HG02852 (cell line): ENCODE measurements around the gene URI1.

Experiments used
- ATAC-seq: cut with Tn5 transposase; IDR thresholded peaks from one replicate; pipeline ENCODE4 v1.9.1; 2021; ENCODE audit warnings: mild to moderate bottlenecking, moderate library complexity; ENCODE audit not compliant: unreplicated experiment

URI1 gene

DNA sequence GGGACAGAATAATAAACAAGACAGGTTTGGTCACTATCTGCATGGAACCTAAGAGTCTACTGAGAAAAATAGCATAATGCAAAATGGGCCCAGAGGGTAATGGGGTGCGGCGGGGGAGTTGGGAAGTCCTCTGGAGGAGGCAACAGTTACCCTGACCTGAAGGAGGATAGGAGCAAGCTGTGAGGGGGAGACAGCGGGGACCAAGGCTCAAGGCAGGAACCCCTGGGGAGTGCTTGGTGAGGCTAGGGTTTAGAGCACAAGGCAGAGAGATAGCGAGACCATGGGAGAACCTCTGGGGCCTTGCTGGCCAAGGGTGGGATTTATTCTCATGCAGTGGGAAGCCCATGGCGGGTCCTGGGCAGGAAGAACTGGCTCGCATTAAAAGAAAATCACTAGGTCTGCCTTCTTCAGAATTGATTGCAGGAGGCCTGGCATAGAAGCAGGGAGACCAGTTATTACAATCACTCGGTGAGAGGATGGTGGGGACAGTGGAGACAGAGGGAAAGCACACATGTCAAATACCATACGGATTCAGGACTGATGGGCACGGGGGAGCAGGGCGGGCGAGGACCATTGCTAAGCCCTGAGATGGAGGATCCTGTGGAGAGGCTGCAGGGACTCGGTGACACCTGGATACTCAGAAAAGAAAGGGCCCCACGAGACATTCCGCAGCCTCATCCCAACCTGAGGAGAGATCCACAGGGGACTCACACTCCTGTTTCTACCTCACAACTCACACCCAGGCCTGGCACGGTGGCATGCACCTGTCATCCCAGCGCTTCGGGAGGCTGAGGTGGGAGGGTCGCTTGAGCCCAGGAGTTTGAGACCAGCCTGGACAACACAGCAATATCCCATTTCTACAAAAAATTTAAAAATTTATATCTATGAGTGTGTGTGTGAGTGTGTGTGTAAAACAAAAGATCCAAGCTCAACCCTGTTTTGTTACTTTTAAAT is 110.4 kb downstream of the URI1 start:
- no peak for ATAC-seq

DNA sequence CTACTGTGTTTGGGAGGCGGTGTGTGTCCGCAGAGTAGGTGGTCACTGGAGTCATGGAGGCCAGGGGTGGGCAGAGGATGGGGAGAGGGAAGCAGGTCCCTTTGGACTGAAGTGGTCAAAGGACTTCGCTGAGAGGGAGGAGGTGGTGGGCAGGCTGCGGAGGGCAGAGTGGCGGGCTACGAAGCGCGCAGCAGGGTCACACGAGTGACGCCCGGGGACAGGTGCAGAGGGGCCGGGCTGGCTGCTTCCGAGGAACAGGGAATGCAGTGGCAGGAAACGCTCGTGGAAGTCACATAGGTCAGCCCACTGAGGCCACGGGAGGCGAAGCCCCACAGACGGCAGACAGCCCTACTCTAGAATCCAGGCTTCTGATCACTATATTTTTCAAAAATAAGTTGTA is 111.5 kb downstream of the URI1 start:
- ATAC-seq: no peak

- ATAC-seq: no peak
Measured at GRCh38 chr19:30054210-30054609, 112.2 kb downstream of the URI1 start.

GRCh38 chr19:30056580-30056979 is 114.5 kb downstream of the URI1 start:
- no peak for ATAC-seq

GRCh38 chr19:30059741-30060457 is 117.9 kb downstream of the URI1 start:
- no peak for ATAC-seq

DNA sequence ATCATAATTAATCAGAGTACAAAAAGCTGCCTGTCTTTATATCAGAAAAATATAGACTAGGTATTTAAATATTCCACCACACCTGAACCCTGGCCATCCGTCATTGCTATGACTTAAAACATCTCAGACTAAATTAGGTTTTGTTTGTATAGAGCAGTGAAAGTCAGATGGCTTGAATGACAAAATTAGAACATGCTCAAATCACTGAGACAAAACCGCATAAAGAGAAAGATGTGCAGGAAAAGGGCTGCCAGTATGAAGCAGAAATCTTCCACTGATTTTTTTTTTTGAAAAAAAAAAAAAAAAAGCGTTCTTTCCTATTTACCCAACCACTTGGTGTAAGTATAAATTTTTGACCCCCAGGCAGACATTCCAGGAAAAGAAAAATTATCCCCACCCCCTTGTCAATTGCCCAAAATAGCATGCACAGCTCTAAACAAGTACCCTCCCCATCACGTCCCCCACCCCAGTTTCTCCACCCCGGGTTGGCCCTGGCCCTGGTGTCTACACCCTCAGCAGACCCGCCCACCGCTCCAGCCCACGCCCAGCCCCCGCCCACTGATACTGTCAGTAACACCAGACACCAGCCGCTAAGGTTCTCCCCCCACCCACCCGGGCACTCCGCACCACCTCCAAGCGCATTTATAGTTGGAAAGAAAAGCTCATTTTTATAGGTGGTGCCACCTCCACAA is 118.6 kb downstream of the URI1 start:
- ATAC-seq: no peak

- ATAC-seq: no peak
Measured at GRCh38 chr19:30061223-30062064, 119.4 kb downstream of the URI1 start.

- no peak for ATAC-seq
Measured at GRCh38 chr19:30062065-30062906, 120.2 kb downstream of the URI1 start.

DNA sequence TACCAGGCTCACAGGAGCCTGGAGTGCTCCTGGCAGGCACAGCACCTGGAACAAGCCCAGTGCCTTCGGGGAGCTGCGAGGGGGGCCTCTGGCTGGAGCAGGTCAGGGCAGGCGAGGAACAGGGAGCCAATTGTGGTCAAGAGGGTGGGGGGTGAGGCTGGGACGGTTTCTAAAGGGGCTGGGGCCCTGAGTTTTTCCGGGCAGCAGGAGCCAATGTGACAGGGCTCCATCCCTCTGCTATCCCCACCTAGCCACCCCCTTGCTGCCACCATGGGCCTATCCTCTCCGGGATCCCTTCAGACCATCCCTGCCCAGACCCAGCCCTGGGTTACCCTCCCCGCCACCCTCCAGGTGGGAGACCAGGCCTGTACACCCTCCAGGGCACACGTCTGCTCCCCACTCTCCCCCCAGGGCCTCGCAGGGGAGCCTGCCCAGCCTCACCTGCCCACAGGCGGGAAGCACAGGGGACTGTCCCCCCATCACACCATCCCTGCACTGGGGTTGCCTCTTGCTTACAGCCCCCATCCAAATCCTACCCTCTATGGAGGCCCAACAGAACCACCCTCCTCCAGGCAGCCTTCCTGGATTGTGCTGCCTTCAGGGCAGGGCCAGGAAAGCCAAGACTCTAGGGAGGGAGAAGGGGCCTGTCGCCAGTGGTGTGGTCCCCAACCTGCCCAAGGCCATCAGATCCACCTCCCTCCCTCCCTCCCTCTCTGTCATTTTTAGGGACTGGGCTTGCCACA is 121.0 kb downstream of the URI1 start:
- no peak for ATAC-seq

DNA sequence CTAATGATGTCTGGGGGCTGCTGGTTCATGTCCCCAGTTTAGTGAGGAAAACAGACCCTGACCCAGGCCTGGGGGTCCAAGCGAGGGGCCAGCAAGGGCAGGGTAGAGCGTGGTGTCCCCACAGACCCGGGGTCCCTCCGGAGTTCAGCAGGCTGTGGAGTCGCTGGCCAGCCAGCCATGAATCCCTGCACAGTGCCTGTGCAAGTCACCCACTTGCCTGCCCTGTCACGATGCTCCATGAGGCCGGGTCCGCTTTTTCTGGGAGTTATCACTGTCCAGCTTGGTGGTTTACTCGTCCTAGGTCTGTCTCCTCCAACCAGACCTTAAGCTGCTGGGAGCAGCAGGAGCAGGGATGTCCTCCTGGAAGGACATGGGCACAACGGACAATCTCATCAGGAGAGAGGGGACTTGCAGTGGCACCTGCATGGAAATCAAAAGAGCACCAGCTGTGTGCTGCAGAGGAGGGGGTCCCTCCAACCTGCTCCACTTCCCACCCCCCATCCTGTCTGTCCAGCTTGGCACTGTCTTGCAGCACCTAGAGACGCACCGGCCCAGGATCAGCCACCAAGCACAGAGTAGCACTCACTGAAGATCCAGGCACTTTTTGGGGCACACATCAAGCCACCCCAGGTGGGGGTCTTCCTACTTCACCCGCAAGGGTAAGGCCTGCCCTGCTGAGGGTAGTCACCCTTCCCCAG is 121.8 kb downstream of the URI1 start:
- ATAC-seq: no peak

DNA sequence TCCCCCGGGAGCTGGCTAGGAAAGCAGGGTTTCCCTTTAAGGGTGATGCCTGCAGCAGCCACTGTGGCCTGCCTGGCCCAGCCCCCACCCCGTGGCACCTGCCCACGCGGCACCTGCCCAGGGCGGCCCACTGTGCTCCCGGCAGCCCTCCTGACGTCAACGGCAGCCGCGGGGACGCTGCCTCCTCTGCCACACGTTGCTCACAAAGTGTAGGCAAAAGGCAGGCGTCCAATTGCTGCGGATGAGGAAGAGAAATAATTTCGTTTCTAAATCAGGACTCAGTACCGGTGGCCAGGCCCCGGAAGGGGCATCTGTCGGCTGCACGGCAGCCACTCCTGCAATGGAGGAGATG is 122.3 kb downstream of the URI1 start:
- no peak for ATAC-seq

DNA sequence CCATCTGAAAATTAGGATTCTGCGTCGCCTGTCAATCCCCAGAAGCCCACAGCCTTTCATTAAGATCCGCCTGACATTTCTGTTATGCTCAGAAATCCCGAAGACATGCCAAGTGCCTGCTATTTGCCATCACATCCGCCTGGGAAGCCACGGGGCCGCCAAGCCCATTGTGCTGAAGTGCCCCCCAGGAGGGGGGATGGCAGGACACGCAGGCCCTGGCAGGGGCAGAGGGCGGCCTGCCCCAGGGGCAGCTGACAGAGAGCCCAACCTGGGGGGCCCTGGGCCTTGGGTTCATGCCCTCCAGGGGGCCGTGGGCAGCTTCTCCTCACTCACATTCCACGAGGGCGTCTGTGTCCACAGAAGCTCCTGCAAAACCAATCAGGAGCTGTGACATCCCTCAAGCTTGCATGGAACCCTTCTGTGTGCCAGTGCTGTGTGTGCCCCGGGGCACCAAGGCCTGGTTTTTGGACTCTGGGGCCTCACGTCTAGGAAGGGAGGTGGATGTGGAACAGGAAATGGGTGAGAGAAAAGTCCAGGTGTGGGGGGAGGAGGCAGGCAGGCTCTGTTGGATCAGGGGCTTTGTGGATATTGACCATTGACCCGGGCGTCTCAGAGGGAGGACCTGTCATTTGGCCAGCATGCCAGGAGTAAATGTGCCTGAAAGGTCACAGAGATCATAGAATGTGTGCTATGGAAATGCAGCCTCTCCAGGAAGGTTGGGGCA is 122.9 kb downstream of the URI1 start:
- ATAC-seq: no peak

DNA sequence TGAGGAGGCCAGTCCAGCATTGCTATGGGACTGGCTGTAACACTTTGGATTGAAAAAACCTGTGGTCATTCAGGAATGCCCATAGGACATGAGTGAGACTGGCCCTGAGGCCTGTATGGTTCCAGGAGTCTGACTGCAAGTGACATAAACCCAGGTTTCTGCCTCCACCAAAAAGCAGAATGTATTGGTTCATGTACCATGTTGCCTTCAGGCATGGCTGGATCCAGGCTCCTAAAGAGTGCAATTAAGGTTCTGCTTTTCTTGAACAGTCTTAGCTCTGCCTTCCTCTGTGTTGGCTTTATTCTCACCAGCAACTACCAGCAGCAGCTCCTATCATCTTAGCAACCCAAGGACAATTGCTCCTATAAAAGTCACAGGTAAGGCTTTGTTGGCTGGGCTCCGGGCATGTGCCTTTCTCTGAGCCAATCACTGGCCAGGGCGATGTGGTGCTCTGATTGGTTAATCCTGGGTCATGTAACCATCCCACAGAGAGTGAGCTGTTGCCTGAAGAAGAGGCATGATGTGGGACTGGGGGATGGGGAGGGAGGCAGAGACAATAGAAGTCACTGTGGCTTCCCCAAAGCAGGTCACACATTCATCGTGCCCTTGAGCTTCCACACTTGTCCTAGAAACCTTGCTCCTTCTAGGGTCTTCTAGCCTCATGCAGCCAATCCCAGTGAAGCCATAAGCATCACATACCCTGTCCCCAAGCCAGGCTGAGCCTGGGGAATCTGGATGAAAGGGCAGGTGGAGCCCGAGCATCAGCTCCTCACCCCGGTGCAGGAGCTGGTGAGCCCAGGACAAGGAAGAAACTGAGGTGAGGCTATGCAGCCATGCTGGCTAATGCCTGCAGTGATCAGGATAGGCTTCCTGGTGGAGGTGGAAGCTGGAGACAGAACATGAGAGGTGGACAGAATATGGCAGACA is 123.9 kb downstream of the URI1 start:
- ATAC-seq: no peak
